Measurements from ENCODE around the gene PCSK4. TPM values are rescaled to one million over a fixed set of nuclear protein-coding genes. Genes with fewer than 3 reads are reported as not detected.

PCSK4 gene
- total and polyA plus RNA-seq, 2 donors (not counting 3 experiments of a cell fraction or from before 2014, with no cell fraction given): 1.2 to 1.7 TPM

DNA sequence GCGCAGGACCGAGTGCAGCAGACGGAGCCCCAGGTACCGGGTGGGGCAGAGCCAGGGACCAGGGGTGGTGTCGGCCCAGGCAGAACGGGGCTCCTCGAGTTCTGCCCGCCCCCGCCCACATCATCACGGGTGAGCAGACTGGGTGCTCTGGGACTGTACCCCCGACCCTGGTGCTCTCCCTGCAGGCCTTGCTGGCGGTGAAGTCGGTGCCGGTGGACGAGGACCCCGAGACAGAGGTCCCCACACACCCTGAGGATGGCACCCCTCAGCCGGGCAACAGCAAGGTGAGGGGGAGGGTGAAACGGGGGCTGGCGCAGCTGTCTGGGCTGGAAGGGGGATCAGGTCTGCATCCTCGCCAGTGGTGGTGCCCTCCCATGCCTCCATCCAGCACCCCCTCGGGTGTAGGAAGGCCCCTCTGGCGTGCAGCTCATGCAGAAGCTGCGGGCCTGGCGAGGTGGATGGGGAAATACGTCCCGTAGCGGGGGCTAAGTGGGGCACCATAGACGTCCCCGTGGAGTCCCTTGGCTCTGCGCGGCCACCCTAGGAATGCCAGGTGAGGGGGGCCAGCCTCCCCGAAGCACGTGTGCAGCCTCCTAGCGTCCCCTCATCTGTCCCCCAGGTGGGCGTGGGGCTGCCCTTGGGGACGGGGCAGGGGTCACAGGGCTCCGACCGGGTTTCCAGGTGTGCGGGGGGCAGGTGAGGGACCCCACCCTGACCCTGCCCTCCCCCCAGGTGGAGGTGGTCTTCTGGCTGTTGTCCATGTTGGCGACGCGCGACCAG lies 33.8 kb downstream of the PCSK4 start:
- Histone ChIP-seq H2AFZ (ENCODE audit: low read depth, low read length) (no peak overlapping the region), H3K4me1 (ENCODE audit: control insufficient read depth, extremely low read depth, insufficient read depth, low read length) (no peaks in the 10 kb centered on the region), H4K20me1 (replicated peaks; ENCODE audit: control insufficient read depth, extremely low read depth, insufficient read depth, low read length) (no peaks in the 10 kb centered on the region), H3K27me3 (ENCODE audit: control insufficient read depth in 2 of 2, insufficient read depth in 2 of 2, low read length in 2 of 2) (peaks cover 21 to 27% of the 10 kb centered on the region in 2 experiments), H3K27ac (ENCODE audit: insufficient read depth, low read depth, low read length) (no peak overlapping the region), H3K36me3 (ENCODE audit: control insufficient read depth in 2 of 2, extremely low read depth in 1 of 2, insufficient read depth in 2 of 2, low read length in 2 of 2) (no peaks in the 10 kb centered on the region), H3K9me1 (replicated peaks; ENCODE audit: control insufficient read depth, extremely low read depth, insufficient read depth, low read length) (no peaks in the 10 kb centered on the region), H3K4me3 (replicated peaks in 1 of 3; ENCODE audit: insufficient read depth in 1 of 3, low read depth in 1 of 3, low read length in 3 of 3) (no peak overlapping the region), H3K79me2 (ENCODE audit: control insufficient read depth, insufficient read depth, low read length) (no peaks in the 10 kb centered on the region), H3K9ac (replicated peaks; ENCODE audit: extremely low read depth, insufficient read depth, low read length) (no peak overlapping the region), H3K9me3 (replicated peaks; ENCODE audit: control insufficient read depth, insufficient read depth, low read length) (no peaks in the 10 kb centered on the region), H3K4me2 (ENCODE audit: insufficient read depth, low read length) (no peak overlapping the region)
- ChIA-PET CTCF (interaction anchor here (2.0 to 3.7 kb wide), 2 partner anchors 10 to 12 kb away, joined by 11 to 28 read pairs; no protein-coding TSS in a partner anchor), POLR2A (no interaction called here)
- TF ChIP-seq POLR2AphosphoS5 (IDR thresholded peaks at IDR 0.05; ENCODE audit: insufficient read depth, low read depth, low read length): no peak
- TF ChIP-seq GATA2 (IDR thresholded peaks at IDR 0.05; ENCODE audit: insufficient read depth, insufficient read length, low read depth, low read length): no peak
- no peak for TF ChIP-seq MYC (IDR thresholded peaks at IDR 0.05; ENCODE audit: low read depth, low read length)
- TF ChIP-seq FOS (IDR thresholded peaks at IDR 0.05; ENCODE audit: borderline replicate concordance, insufficient read depth, low read length): no peak
- no peak for TF ChIP-seq POLR2A (IDR thresholded peaks at IDR 0.05; ENCODE audit: low read depth, low read length)
- no peak for TF ChIP-seq JUN (IDR thresholded peaks at IDR 0.05; ENCODE audit: borderline replicate concordance, insufficient read depth, insufficient read length, low read depth)
- TF ChIP-seq, protein P1, sequence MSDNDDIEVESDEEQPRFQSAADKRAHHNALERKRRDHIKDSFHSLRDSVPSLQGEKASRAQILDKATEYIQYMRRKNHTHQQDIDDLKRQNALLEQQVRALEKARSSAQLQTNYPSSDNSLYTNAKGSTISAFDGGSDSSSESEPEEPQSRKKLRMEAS (IDR thresholded peaks at IDR 0.05; ENCODE audit: insufficient read depth, insufficient read length): no peak
- TF ChIP-seq, protein P2, sequence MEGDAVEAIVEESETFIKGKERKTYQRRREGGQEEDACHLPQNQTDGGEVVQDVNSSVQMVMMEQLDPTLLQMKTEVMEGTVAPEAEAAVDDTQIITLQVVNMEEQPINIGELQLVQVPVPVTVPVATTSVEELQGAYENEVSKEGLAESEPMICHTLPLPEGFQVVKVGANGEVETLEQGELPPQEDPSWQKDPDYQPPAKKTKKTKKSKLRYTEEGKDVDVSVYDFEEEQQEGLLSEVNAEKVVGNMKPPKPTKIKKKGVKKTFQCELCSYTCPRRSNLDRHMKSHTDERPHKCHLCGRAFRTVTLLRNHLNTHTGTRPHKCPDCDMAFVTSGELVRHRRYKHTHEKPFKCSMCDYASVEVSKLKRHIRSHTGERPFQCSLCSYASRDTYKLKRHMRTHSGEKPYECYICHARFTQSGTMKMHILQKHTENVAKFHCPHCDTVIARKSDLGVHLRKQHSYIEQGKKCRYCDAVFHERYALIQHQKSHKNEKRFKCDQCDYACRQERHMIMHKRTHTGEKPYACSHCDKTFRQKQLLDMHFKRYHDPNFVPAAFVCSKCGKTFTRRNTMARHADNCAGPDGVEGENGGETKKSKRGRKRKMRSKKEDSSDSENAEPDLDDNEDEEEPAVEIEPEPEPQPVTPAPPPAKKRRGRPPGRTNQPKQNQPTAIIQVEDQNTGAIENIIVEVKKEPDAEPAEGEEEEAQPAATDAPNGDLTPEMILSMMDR (IDR thresholded peaks at IDR 0.05; ENCODE audit: extremely low read depth in 1 of 2, insufficient read depth in 1 of 2, low read depth in 1 of 2, low read length in 2 of 2): no peak
- TF ChIP-seq EZH2 (IDR thresholded peaks at IDR 0.05; ENCODE audit: borderline replicate concordance, low read depth, low read length, severe bottlenecking): no peak
- dilution Hi-C loops (cut with MboI; ENCODE audit: extremely low pct_ligation_motif_present, low sequenced_read_pairs) (no loop called here), intact Hi-C loops (cut with micrococcal nuclease) (no loop called here)
- no peak for FAIRE-seq
- no peak for DNase-seq (ENCODE audit: low read depth, low spot score)
- BruUV-seq (replicated peaks): no TSS peak

Measured in endothelial cell of umbilical vein (primary cell).